ENCODE measurements around the gene STUB1. TPM values are rescaled to one million over a fixed set of nuclear protein-coding genes. Genes with fewer than 3 reads are reported as not detected.

The STUB1 gene
- total and polyA plus RNA-seq, 2 of the 8 experiments (the other 6 are each of a cell fraction or from before 2014, with no cell fraction given), result 89.9 to 103 TPM

GRCh38 chr16:638836-639235 is 41.4 kb upstream of the STUB1 start:
- DNase-seq (ENCODE audit: low read depth in 1 of 2, low spot score in 2 of 2) (no peak), FAIRE-seq (no peak)
- H4K91ac ChIP-seq (replicated peaks; ENCODE audit: insufficient read length, low read length), result peak overlapping the region; percentile 22
- H2BK12ac ChIP-seq (ENCODE audit: low read depth, low read length), result no peak overlapping the region; the same call in 1 of the 2 replicates
- no peak overlapping the region for H2AFZ ChIP-seq (ENCODE audit: low read length)
- H2BK5ac ChIP-seq (ENCODE audit: low read depth, low read length), result peak overlapping the region; percentile 30; the same call in 1 of the 2 replicates
- no peak overlapping the region for H3K4ac ChIP-seq (replicated peaks; ENCODE audit: insufficient read length, low read depth, low read length)
- H3K9ac ChIP-seq (replicated peaks in 1 of 4; ENCODE audit: extremely low read depth in 1 of 4, low read depth in 3 of 4, low read length in 3 of 4), result no peak overlapping the region
- H3K14ac ChIP-seq (ENCODE audit: insufficient read length), result no peak overlapping the region
- H2BK20ac ChIP-seq (ENCODE audit: low read length), result no peak overlapping the region
- H3K4me2 ChIP-seq (ENCODE audit: insufficient read depth in 1 of 2, low read depth in 2 of 2, low read length in 2 of 2), result peak overlapping the region in 1 of 2 experiments; percentile 62; a peak in 1 of 4 replicates
- no peaks in the 10 kb centered on the region for H3K9me3 ChIP-seq (ENCODE audit: insufficient read depth in 2 of 2, low read depth in 1 of 2, low read length in 1 of 2)
- H3K27ac ChIP-seq (ENCODE audit: low read depth, low read length), result no peak overlapping the region
- H2AK5ac ChIP-seq (ENCODE audit: low read depth, low read length), result no peak overlapping the region
- ChIA-PET POLR2A (ENCODE audit: partially characterized antibody) (interaction anchor here (0.7 to 2.6 kb wide), 9 partner anchors 8 to 239 kb away, joined by 3 to 10 read pairs (median 4); partner anchors contain the start of genes RHBDL1, WDR90 and WFIKKN1), CTCF (ENCODE audit: partially characterized antibody) (interaction anchor here (0.7 to 1.8 kb wide), 5 partner anchors 9 to 118 kb away, joined by 3 to 24 read pairs (median 4); partner anchors contain the start of gene WDR90)
- H2BK120ac ChIP-seq (replicated peaks; ENCODE audit: low read depth, low read length), result no peak overlapping the region
- WGBS, 2 experiments (ENCODE audit: extremely low coverage in 1 of 2, insufficient coverage in 1 of 2, insufficient read length in 1 of 2, insufficient replicate concordance in 2 of 2, low coverage in 1 of 2, low lambda C conversion rate in 2 of 2, missing lambda C conversion rate in 1 of 2), result 93% methylated on average over 9 of the region's 9 CpGs; no CpG with 5 or more reads in 1 of the 2 experiments
- no peak overlapping the region for H3K56ac ChIP-seq (replicated peaks; ENCODE audit: insufficient read length, low read depth, low read length)
- H3K18ac ChIP-seq (ENCODE audit: extremely low read depth, low read length), result peak overlapping the region; percentile 78
- peaks cover 0 to 6% (median 2%) of the 10 kb centered on the region in 4 experiments; a peak in 2 of 8 replicates for H3K36me3 ChIP-seq (ENCODE audit: control insufficient read depth in 2 of 4, insufficient read depth in 4 of 4, low read length in 3 of 4)
- no peak overlapping the region for H3K4me3 ChIP-seq (ENCODE audit: extremely low read depth in 1 of 4, insufficient read depth in 2 of 4, low read depth in 3 of 4, low read length in 4 of 4)
- no peaks in the 10 kb centered on the region; the same call in 1 of the 2 replicates for H3K79me1 ChIP-seq (ENCODE audit: low read depth, low read length)
- 0 out of 2 replicates have a peak overlapping the region, but pooled peaks have one; percentile 46 for H2BK15ac ChIP-seq (ENCODE audit: low read length)
- H4K20me1 ChIP-seq (replicated peaks in 1 of 2; ENCODE audit: control insufficient read depth in 1 of 2, insufficient read depth in 2 of 2, low read length in 2 of 2), result peaks cover 3 to 5% of the 10 kb centered on the region in 2 experiments
- H3K27me3 ChIP-seq (replicated peaks in 1 of 4; ENCODE audit: control insufficient read depth in 3 of 4, extremely low read depth in 1 of 4, insufficient read depth in 3 of 4, low read length in 3 of 4), result peaks cover 0 to 5% (median 1%) of the 10 kb centered on the region in 4 experiments; a peak in 2 of 7 replicates
- H4K5ac ChIP-seq (ENCODE audit: insufficient read length, low read depth, low read length), result peak overlapping the region; percentile 29
- H4K8ac ChIP-seq (ENCODE audit: extremely low read depth, insufficient read depth, low read length), result no peak overlapping the region; the same call in 1 of the 2 replicates
- no peak overlapping the region for H3K23ac ChIP-seq (ENCODE audit: insufficient read length)
- H3K79me2 ChIP-seq (ENCODE audit: control insufficient read depth in 1 of 2, insufficient read depth in 2 of 2, low read length in 2 of 2), result peaks cover 0 to 8% of the 10 kb centered on the region in 2 experiments; a peak in 1 of 4 replicates
- H3K23me2 ChIP-seq (ENCODE audit: low read depth, low read length), result peaks cover 13% of the 10 kb centered on the region; the same call in 1 of the 2 replicates
- peaks cover 0 to 36% (median 24%) of the 10 kb centered on the region in 4 experiments; a peak in 6 of 7 replicates for H3K4me1 ChIP-seq (replicated peaks in 1 of 4; ENCODE audit: control insufficient read depth in 3 of 4, insufficient read depth in 4 of 4, low read length in 3 of 4)
- TF ChIP-seq TCF12 (IDR thresholded peaks at IDR 0.05; ENCODE audit: low read depth, low read length) (no peak), TAF1 (IDR thresholded peaks at IDR 0.05; ENCODE audit: low read depth, low read length) (no peak), KDM5A (IDR thresholded peaks at IDR 0.05; ENCODE audit: low read length) (no peak), SIX5 (IDR thresholded peaks at IDR 0.05; ENCODE audit: low read depth, low read length) (no peak), BRCA1 (IDR thresholded peaks at IDR 0.05; ENCODE audit: low read depth, low read length) (no peak), CTBP2 (IDR thresholded peaks at IDR 0.05; ENCODE audit: borderline replicate concordance, insufficient read depth, insufficient read length, low read length) (no peak), NRF1 (IDR thresholded peaks at IDR 0.05; ENCODE audit: low read depth, low read length) (no peak), E2F6 (IDR thresholded peaks at IDR 0.05) (no peak), BCL11A (IDR thresholded peaks at IDR 0.05; ENCODE audit: low read depth in 2 of 2, low read length in 2 of 2) (no peak), PHF8 (conservative IDR thresholded peaks at IDR 0.05; ENCODE audit: low read depth, low read length) (no peak), POU5F1 (IDR thresholded peaks at IDR 0.05; ENCODE audit: low read depth, low read length) (no peak), GABPA (IDR thresholded peaks at IDR 0.05; ENCODE audit: borderline replicate concordance, insufficient read depth, low read length) (no peak)
